ENCODE results near the gene NDUFB7. TPM values are rescaled to one million over a fixed set of nuclear protein-coding genes. Genes with fewer than 3 reads are reported as not detected.

Gene NDUFB7
- total RNA-seq, 3 donors from 2014 or later, result 161 to 213 (median 175) TPM

Other genes starting within 250 kb of the NDUFB7 start
- gene ADGRE5, start 190.6 kb downstream of the NDUFB7 start, total RNA-seq, result 100 to 1,000 TPM; 217 to 280 (median 218) TPM
- 100 to 1,000 TPM; 538 to 557 (median 548) TPM for gene DDX39A, start 152.7 kb downstream of the NDUFB7 start, total RNA-seq
- gene PKN1, start 138.8 kb downstream of the NDUFB7 start, total RNA-seq, result 100 to 1,000 TPM; 171 to 213 (median 197) TPM
- gene PTGER1, start 96.7 kb downstream of the NDUFB7 start, total RNA-seq, result under 1 TPM in 1 of 3 donors, not detected in 2; 0.19 TPM
- 10 to 100 TPM; 42.5 to 49.8 (median 44.3) TPM for gene GIPC1, start 75.9 kb downstream of the NDUFB7 start, total RNA-seq
- gene DNAJB1, start 53.7 kb downstream of the NDUFB7 start, total RNA-seq, result 100 to 1,000 TPM; 119 to 128 (median 120) TPM
- 10 to 100 TPM; 92.5 to 96.3 (median 94.6) TPM for gene TECR, start 42.5 kb downstream of the NDUFB7 start, total RNA-seq
- 1 to 10 TPM in 2 of 3 donors, under 1 TPM in 1; 0.95 to 2.3 (median 1.3) TPM for gene CLEC17A, start 11.0 kb upstream of the NDUFB7 start, total RNA-seq
- gene ADGRE3, start 102.8 kb upstream of the NDUFB7 start, total RNA-seq, result not detected
- gene ZNF333, start 118.0 kb upstream of the NDUFB7 start, total RNA-seq, result 10 to 100 TPM in 1 of 3 donors, 1 to 10 TPM in 2; 7.1 to 13.9 (median 7.7) TPM
- 1 to 10 TPM in 2 of 3 donors, under 1 TPM in 1; 0.87 to 1.6 (median 1.4) TPM for gene ADGRE2, start 206.5 kb upstream of the NDUFB7 start, total RNA-seq